ENCODE measurements around the gene CSNK1G2. TPM values are rescaled to one million over a fixed set of nuclear protein-coding genes. Genes with fewer than 3 reads are reported as not detected.

The CSNK1G2 gene
- total and polyA plus RNA-seq, 2 of the 13 experiments (the other 11 are each of a cell fraction or from before 2014, with no cell fraction given) = 53.8 to 72.5 TPM

Small RNAs within 50 kb of the gene (small RNA-seq; reads per million reads assigned to genes)
- gene AC007136.1 (ENCODE audit: insufficient read depth in 2 of 3, insufficient read length in 3 of 3, low read depth in 2 of 3, low replicate concordance in 1 of 3) = 0 reads per million in 3 experiments

Other genes starting within 250 kb of the CSNK1G2 start
- gene ONECUT3, start 187.7 kb upstream of the CSNK1G2 start, total RNA-seq (2016; rRNA removed; fragmentation: Illumina TruSeq; extraction: Trizol) = not detected in 2 replicates
- under 0.01 and 0.01 TPM in 2 replicates for gene ONECUT3, start 187.7 kb upstream of the CSNK1G2 start, polyA plus RNA-seq (2011; rRNA removed)
- 1.8 and 2.6 TPM in 2 replicates for gene ATP8B3, start 128.9 kb upstream of the CSNK1G2 start, total RNA-seq (2016; rRNA removed; fragmentation: Illumina TruSeq; extraction: Trizol)
- gene ATP8B3, start 128.9 kb upstream of the CSNK1G2 start, polyA plus RNA-seq (2011; rRNA removed) = 5.8 and 5.9 TPM in 2 replicates
- 3.0 and 5.0 TPM in 2 replicates for gene REXO1, start 92.7 kb upstream of the CSNK1G2 start, total RNA-seq (2016; rRNA removed; fragmentation: Illumina TruSeq; extraction: Trizol)
- gene REXO1, start 92.7 kb upstream of the CSNK1G2 start, polyA plus RNA-seq (2011; rRNA removed) = 11.2 and 13.0 TPM in 2 replicates
- gene KLF16, start 77.6 kb upstream of the CSNK1G2 start, total RNA-seq (2016; rRNA removed; fragmentation: Illumina TruSeq; extraction: Trizol) = 6.2 and 6.7 TPM in 2 replicates
- gene KLF16, start 77.6 kb upstream of the CSNK1G2 start, polyA plus RNA-seq (2011; rRNA removed) = 3.5 and 4.7 TPM in 2 replicates
- 27.9 and 40.8 TPM in 2 replicates for gene ABHD17A, start 55.7 kb upstream of the CSNK1G2 start, total RNA-seq (2016; rRNA removed; fragmentation: Illumina TruSeq; extraction: Trizol)
- gene ABHD17A, start 55.7 kb upstream of the CSNK1G2 start, polyA plus RNA-seq (2011; rRNA removed) = 27.7 and 44.6 TPM in 2 replicates
- gene ADAT3, start 35.8 kb upstream of the CSNK1G2 start, total RNA-seq (2016; rRNA removed; fragmentation: Illumina TruSeq; extraction: Trizol) = 2.0 and 3.5 TPM in 2 replicates
- gene ADAT3, start 35.8 kb upstream of the CSNK1G2 start, polyA plus RNA-seq (2011; rRNA removed) = 0.95 and 1.4 TPM in 2 replicates
- 10.8 and 13.7 TPM in 2 replicates for gene SCAMP4, start 35.8 kb upstream of the CSNK1G2 start, total RNA-seq (2016; rRNA removed; fragmentation: Illumina TruSeq; extraction: Trizol)
- gene SCAMP4, start 35.8 kb upstream of the CSNK1G2 start, polyA plus RNA-seq (2011; rRNA removed) = 10.7 and 12.8 TPM in 2 replicates
- gene BTBD2, start 74.5 kb downstream of the CSNK1G2 start, total RNA-seq (2016; rRNA removed; fragmentation: Illumina TruSeq; extraction: Trizol) = 28.1 and 30.9 TPM in 2 replicates
- gene BTBD2, start 74.5 kb downstream of the CSNK1G2 start, polyA plus RNA-seq (2011; rRNA removed) = 45.3 and 45.6 TPM in 2 replicates
- 35.5 and 44.9 TPM in 2 replicates for gene MKNK2, start 110.1 kb downstream of the CSNK1G2 start, total RNA-seq (2016; rRNA removed; fragmentation: Illumina TruSeq; extraction: Trizol)
- 112 and 129 TPM in 2 replicates for gene MKNK2, start 110.1 kb downstream of the CSNK1G2 start, polyA plus RNA-seq (2011; rRNA removed)
- gene MOB3A, start 155.2 kb downstream of the CSNK1G2 start, total RNA-seq (2016; rRNA removed; fragmentation: Illumina TruSeq; extraction: Trizol) = 3.5 and 4.3 TPM in 2 replicates
- gene MOB3A, start 155.2 kb downstream of the CSNK1G2 start, polyA plus RNA-seq (2011; rRNA removed) = 17.8 and 20.3 TPM in 2 replicates
- gene IZUMO4, start 155.7 kb downstream of the CSNK1G2 start, total RNA-seq (2016; rRNA removed; fragmentation: Illumina TruSeq; extraction: Trizol) = 0.24 and 0.77 TPM in 2 replicates
- 3.9 and 4.1 TPM in 2 replicates for gene IZUMO4, start 155.7 kb downstream of the CSNK1G2 start, polyA plus RNA-seq (2011; rRNA removed)
- 73.5 and 82.6 TPM in 2 replicates for gene AP3D1, start 210.4 kb downstream of the CSNK1G2 start, total RNA-seq (2016; rRNA removed; fragmentation: Illumina TruSeq; extraction: Trizol)
- 68.0 and 78.6 TPM in 2 replicates for gene AP3D1, start 210.4 kb downstream of the CSNK1G2 start, polyA plus RNA-seq (2011; rRNA removed)
- gene DOT1L, start 222.8 kb downstream of the CSNK1G2 start, total RNA-seq (2016; rRNA removed; fragmentation: Illumina TruSeq; extraction: Trizol) = 7.5 and 9.7 TPM in 2 replicates
- gene DOT1L, start 222.8 kb downstream of the CSNK1G2 start, polyA plus RNA-seq (2011; rRNA removed) = 14.6 and 17.9 TPM in 2 replicates